ENCODE measurements around the gene PLEKHA6.

Gene PLEKHA6

GRCh38 chr1:204203206-204203767 lies 156.4 kb downstream of the PLEKHA6 start:
- DNase-seq: no peak

GRCh38 chr1:204202481-204202880 lies 157.2 kb downstream of the PLEKHA6 start:
- DNase-seq: no peak

- no peak for DNase-seq
Measured at GRCh38 chr1:204201348-204202040, 158.2 kb downstream of the PLEKHA6 start.

DNA sequence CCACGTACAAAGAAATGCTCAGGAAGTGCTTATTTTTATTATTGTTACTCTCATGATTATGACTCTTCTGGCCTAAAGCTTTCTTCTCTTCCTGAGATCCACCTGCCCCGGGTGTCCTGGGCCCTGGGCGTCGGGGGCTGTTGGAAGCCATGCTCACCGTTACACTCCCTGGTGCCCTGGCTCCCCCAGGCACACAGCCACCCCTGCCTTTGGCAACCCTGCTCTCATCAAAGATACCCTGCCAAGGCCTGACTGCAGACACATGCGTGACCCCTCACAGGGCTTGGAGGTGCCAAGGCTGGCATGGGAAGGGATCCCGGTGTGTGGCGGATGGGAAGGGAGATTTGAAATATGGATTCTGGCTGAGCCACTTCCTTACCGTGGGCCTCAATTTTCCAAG lies 160.2 kb downstream of the PLEKHA6 start:
- no peak for DNase-seq

DNA sequence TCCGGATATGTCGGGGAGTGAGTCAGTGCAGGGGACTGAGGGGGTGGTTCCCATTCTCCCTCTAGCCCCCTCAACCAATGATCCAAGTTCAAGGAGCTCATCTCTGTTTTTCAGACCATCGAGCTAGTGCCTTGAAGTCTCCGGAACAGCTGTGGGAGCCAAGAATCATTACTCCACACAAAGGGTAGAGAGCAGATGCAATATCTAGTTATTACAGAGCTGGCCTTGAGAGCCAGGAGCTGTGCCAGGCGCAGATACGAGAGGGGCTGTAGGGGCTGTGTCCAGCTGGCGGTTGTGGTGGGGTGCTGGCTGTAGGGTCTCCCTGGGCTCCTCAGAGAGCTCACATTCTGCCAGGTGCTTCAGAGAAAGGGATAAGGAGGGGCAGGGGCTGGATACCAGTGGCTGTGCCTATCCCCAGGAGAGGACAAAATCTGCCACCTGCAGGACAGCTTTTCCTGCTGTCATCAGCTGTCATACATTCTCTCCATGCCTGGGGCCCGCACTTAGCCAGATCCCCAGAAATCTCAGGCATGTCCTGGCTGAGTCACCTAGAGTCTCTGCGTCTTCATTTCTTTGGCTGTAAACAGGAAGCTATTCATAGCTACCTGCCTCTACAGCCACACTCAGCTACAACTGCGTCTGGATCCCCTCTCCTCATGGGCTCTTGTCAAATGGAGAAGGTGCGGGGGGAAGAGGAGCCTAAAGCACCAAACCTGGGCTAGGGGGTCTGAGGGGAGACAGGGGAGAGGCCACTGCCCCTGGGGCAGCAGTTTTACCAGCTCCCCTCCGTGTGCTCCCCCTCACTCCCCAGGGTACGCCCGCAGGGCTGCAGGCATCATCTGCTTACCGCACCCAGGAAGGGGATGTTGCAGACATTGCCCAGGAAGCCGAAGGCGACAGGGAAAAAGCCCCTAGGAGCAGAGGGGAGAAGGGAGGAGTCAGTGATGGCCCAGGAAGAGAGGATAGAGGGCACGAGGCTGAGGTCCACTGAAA lies 161.1 kb downstream of the PLEKHA6 start:
- no peak for DNase-seq

DNA sequence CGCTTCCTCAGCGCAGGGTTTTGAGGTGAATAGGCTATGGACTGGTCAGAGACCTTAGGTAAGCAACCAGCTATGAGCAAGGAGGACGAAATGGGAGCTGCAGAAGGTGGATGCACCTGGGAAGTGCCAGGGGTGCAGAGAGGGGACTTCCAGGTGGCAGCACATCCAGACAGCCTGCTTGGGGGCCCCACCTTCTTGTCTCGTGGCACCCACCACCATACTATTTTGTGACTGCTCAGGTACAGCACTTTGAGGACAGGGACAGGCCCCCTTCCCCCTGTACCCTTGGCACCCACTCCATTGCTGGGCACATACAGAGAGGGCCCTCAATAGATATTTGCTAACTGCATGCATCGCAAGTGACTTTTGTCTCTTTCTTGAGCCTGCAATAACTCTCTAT lies 162.7 kb downstream of the PLEKHA6 start:
- DNase-seq: no peak

GRCh38 chr1:204196068-204196795 lies 163.5 kb downstream of the PLEKHA6 start, which contains the start of gene KISS1:
Gene KISS1, minus strand, starts transcription at chr1:204196491. Its CDS starts 3,615 bp downstream, at chr1:204192876.
- no peak for DNase-seq

- DNase-seq: no peak
Measured at GRCh38 chr1:204194771-204195170, 165.0 kb downstream of the PLEKHA6 start.

- no peak for DNase-seq
Measured at GRCh38 chr1:204194080-204194479, 165.6 kb downstream of the PLEKHA6 start.

DNA sequence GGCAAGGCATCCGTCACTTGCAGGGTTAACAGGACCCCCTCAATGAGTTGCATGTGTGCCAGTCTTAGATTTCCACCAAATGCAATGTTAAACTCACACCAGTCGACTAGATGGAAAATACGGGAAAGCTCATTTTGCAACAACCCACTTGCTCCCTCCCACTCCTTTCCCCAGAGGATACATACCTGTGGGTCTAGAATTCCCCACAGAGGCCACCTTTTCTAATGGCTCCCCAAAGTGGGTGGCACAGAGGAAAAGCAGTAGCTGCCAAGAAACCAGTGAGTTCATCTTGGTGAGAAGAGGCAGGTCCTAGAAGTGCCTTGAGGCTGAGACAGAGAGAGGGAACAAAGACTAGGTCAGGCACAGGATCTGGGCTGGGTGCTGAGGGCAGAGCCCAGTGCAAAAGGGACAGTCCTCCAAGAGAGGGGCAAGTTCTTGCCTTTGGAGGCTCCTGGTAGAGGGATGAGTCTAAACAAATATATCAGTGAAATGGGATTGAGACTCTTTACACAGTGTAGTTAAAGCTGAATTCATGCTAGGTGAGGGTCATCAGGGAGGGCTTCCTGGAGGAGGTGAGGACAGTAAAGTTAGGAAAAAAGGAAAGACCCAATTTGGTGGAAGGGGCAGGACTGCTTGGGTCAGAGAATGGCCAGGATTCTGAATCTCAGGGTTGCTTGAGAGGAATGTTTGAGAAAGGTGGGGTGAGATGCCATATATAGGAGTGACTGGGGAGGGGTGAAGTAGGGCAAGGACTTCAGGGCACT lies 167.0 kb downstream of the PLEKHA6 start:
- DNase-seq: no peak

GRCh38 chr1:204192046-204192445 lies 167.7 kb downstream of the PLEKHA6 start:
- no peak for DNase-seq

DNA sequence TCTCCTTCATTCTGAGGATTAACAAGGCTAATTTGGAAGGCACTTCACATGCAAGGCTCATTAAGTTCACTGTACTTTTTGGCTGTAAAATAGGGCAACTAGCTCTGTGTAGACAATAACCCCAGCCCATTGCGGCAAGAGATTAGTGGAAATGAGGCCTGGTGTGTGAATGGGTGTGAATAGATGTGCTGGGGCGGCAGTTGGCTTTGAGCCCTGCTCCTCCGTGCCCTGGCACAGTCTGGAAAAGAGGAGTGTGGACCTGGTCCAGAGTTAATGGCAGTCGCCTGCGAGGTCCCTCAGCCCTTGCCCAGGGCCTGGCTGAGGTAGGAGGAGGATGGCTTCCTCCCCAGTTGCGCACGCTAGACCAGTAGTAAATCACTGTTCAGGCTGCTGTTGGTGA lies 168.3 kb downstream of the PLEKHA6 start:
- no peak for DNase-seq

- DNase-seq: no peak
Measured at GRCh38 chr1:204190212-204191211, 169.2 kb downstream of the PLEKHA6 start.

DNA sequence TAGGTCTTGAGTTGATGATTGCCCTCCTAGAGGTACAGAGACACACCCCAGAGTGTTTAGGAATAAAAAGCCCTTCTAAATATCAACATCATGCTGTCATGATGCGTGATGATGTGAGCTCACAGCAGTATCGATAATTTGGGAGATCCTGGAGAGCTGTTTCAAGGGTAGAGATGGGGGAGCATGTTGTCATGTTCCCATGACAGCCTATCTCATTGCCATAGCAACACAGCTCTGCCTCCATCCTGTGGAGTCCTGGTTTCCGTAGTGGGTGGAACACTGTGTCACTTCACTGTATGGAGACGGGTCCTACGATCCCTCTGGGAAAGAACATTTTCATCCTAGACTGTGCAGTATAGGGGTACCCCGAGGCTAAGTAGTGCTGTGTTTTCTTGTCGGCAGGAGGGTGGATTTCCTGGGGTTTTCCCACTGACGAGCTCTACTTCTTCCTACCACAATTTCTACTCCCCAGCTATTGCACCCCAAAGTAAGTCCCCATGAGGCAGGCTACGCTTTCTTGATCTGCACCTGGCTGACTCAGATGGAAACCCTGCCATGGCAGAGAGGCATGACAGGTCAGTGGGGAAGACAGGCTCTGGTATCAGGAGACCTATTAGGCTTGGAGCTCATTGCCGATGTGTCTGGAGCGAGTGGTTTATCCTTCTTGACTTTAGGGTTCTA lies 170.6 kb downstream of the PLEKHA6 start:
- DNase-seq: no peak

DNA sequence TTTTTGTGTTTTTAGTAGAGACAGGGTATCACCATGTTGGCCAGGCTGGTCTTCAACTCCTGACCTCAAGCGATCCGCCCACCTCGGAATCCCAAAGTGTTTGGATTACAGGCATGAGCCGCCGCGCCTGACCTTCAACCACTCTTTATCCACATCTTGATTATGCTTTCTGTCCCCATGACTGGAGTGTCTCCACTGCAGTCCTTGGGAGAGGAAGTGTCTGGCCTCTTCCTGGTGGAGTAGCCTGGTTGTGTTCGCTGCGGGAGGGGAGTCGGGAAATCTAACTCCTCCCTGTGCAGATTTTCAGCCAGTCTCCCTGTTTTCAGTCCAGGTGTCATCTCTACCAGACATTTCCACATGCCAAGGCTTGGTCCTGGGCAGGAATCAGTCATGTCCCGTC lies 173.1 kb downstream of the PLEKHA6 start:
- no peak for DNase-seq

DNA sequence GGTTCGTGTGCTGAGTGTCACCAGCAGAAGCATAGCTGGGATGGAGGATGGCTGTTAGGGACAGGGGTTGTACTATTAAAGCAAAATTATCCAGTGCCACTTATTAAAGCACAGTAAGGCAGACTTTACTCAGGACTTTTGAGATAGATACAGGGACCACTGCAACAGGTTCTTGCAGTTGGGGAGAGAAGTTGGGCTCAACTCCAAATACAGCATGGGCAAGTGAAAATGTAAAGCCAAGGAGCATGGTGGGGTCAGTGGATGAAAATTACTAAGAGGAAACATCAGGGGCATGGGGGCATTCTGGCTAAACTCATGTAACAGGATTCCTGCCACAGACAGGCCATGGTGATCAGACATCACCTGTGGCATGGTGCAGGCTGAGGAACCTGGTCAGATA lies 178.6 kb downstream of the PLEKHA6 start:
- DNase-seq: no peak

- DNase-seq: no peak
Measured at GRCh38 chr1:204180133-204180532, 179.6 kb downstream of the PLEKHA6 start.

DNA sequence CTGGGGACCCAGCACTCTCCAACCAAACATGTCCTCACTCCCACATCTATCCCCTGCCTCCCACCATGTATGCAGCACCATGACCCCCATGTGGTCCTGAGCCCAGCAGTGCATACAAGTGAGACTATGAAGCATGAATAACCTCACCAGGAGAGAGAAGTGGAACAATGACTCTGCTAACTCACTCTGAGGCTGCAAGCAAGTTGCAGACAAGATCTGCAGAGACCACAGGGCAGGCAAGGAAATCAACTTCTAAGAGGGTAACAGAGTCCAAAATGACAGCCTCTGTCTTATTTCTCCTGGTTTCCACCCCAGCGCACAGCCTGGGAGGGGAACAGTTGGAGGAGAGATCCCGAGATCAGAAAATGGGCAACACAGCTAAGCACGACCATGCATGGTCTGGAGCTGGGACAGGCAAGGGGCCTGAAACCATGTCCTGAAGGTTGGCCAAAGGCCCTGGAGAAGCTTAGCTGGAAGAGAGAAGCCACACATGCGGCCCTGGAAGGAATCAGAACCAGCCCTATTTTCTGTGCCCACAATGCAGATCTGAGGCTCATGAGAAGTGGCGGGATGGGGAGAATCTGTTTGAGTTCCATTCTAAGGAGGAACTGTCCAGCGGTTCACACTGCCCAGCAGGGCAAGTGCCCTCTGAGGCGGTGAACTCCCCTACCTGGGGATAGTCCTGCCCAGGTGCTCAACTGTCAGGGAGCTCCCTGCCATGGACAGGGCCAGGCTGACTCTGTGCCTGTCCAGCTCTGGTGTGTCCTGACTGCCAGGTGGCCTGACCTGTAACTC lies 181.0 kb downstream of the PLEKHA6 start:
- no peak for DNase-seq

GRCh38 chr1:204177133-204177532 lies 182.6 kb downstream of the PLEKHA6 start:
- DNase-seq: no peak
